Nephron (organoid): ENCODE data around the gene RNF212.

Source experiments
- H3K27ac Mint-ChIP-seq, 3 experiments: 2 replicates each; pipeline ENCODE4 v1.8.0; 2020; ENCODE audit warnings: mixed read lengths in 3 of 3, mild to moderate bottlenecking in 2 of 3, moderate library complexity in 1 of 3
- H3K27me3 Mint-ChIP-seq: 2 replicates; pipeline ENCODE4 v1.8.0; 2021; ENCODE audit warnings: low read depth, mild to moderate bottlenecking, moderate library complexity, mixed read lengths
- H3K36me3 Mint-ChIP-seq: 2 replicates; pipeline ENCODE4 v1.8.0; 2020; ENCODE audit warnings: low read depth, mixed read lengths
- H3K4me1 Mint-ChIP-seq: 2 replicates; pipeline ENCODE4 v1.8.0; 2020; ENCODE audit warnings: mixed read lengths
- H3K4me3 Mint-ChIP-seq, 3 experiments: 2 replicates each; pipeline ENCODE4 v1.8.0; 2020; ENCODE audit warnings: mild to moderate bottlenecking in 3 of 3, mixed read lengths in 3 of 3, moderate library complexity in 2 of 3
- H3K9me3 Mint-ChIP-seq: 2 replicates; pipeline ENCODE4 v1.8.0; 2020; ENCODE audit warnings: mixed read lengths
- TF ChIP-seq, protein P1 (sequence below), 3 experiments: fragments of 200-600 bp; sonication (generic); IDR thresholded peaks; one replicate each; pipeline ENCODE4 v1.5.0; 2021; ENCODE audit warnings: antibody characterized with exemption in 3 of 3; ENCODE audit not compliant: unreplicated experiment in 3 of 3

Gene RNF212

DNA sequence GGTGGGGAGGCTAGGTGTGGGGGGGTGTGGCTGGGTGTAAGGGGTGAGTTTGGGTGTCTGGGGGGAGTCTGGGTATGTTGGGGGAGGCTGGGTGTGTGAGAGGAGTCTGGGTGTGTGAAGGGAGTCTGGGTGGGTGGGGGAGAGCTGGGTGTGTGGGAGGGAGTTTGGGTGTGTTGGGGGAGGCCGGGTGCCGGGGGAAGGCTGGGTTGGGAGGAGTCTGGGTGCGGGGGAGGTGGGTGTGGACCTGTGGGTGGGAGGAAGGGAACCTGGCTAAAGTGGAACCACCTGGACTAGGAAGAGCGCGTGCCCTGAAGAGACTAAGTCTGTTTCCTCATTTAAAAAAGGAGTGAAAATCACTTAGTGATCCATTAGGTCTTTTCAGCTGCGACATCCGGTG, 40.8 kb upstream of the RNF212 start:
- H3K9me3 Mint-ChIP-seq = peaks cover 17% of the 10 kb centered on the region
- H3K36me3 Mint-ChIP-seq = peaks cover 4% of the 10 kb centered on the region
- peaks cover 48% of the 10 kb centered on the region for H3K27me3 Mint-ChIP-seq
- TF ChIP-seq, protein P1, sequence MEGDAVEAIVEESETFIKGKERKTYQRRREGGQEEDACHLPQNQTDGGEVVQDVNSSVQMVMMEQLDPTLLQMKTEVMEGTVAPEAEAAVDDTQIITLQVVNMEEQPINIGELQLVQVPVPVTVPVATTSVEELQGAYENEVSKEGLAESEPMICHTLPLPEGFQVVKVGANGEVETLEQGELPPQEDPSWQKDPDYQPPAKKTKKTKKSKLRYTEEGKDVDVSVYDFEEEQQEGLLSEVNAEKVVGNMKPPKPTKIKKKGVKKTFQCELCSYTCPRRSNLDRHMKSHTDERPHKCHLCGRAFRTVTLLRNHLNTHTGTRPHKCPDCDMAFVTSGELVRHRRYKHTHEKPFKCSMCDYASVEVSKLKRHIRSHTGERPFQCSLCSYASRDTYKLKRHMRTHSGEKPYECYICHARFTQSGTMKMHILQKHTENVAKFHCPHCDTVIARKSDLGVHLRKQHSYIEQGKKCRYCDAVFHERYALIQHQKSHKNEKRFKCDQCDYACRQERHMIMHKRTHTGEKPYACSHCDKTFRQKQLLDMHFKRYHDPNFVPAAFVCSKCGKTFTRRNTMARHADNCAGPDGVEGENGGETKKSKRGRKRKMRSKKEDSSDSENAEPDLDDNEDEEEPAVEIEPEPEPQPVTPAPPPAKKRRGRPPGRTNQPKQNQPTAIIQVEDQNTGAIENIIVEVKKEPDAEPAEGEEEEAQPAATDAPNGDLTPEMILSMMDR (IDR thresholded peaks at IDR 0.05; ENCODE audit: unreplicated experiment in 3 of 3) = no peak
- no peak overlapping the region for H3K4me3 Mint-ChIP-seq
- H3K4me1 Mint-ChIP-seq = no peaks in the 10 kb centered on the region
- no peak overlapping the region for H3K27ac Mint-ChIP-seq

DNA sequence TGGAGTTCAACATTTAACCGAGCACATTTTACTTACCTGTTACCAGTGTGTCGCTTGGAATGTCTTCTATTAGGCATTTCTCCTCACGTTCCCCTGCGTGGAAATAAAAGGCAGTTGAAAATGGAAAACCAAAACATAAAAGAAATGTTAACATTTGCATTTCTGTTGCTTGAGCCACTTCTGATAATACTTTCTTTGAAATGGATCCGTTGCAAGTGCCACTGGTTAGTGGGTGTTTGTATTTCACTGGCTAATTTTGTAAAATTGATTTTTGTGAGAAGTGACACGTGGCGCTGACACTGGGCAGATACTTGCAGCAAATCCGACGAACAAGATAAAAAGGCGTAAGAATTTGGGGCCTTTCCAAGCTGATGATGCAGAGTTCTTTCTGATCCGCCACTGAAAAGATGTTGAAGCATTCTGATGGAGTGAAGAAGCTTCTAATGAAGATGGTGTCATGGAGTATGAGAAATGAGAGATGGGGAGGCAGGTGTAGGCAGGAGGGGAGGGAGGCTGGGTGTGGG, 40.3 kb upstream of the RNF212 start:
- H3K27ac Mint-ChIP-seq = no peak overlapping the region
- H3K9me3 Mint-ChIP-seq = peaks cover 15% of the 10 kb centered on the region
- TF ChIP-seq, protein P1 (IDR thresholded peaks at IDR 0.05; ENCODE audit: unreplicated experiment in 3 of 3) = no peak
- H3K27me3 Mint-ChIP-seq = peaks cover 45% of the 10 kb centered on the region
- no peak overlapping the region for H3K4me3 Mint-ChIP-seq
- peaks cover 4% of the 10 kb centered on the region for H3K36me3 Mint-ChIP-seq
- H3K4me1 Mint-ChIP-seq = no peaks in the 10 kb centered on the region

GRCh38 chr4:1152290-1152689, 38.9 kb upstream of the RNF212 start:
- Mint-ChIP-seq H3K27ac (no peak overlapping the region), H3K36me3 (no peaks in the 10 kb centered on the region), H3K27me3 (peaks cover 44% of the 10 kb centered on the region), H3K4me1 (no peaks in the 10 kb centered on the region), H3K4me3 (no peak overlapping the region), H3K9me3 (peaks cover 3% of the 10 kb centered on the region)
- TF ChIP-seq, protein P1 (IDR thresholded peaks at IDR 0.05; ENCODE audit: unreplicated experiment in 3 of 3) = no peak

GRCh38 chr4:1151541-1151940, 38.2 kb upstream of the RNF212 start:
- Mint-ChIP-seq H3K36me3 (no peaks in the 10 kb centered on the region), H3K9me3 (no peaks in the 10 kb centered on the region), H3K4me3 (no peak overlapping the region), H3K4me1 (no peaks in the 10 kb centered on the region), H3K27me3 (peaks cover 43% of the 10 kb centered on the region), H3K27ac (no peak overlapping the region)
- TF ChIP-seq, protein P1 (IDR thresholded peaks at IDR 0.05; ENCODE audit: unreplicated experiment in 3 of 3) = no peak

DNA sequence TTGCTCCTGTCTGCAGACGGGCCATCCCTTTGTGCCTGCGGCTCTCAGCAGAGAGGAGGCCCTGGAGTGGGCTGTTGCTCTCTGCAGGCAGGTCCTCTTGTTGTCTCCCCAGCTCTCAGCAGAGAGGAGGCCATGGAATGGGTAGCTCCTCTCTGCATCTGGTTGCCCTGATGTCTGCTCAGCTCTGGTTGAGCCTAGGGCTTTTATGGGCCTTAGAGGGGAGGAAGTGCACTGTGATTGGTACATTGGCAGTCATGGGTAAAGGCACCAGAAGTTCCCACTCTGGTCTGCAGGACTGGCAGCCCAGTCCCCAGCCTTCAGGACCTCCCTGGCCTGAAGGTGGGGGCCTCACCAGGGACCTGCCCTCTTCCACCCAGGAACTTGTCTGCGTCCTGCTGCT, 37.5 kb upstream of the RNF212 start:
- H3K36me3 Mint-ChIP-seq = no peaks in the 10 kb centered on the region
- H3K9me3 Mint-ChIP-seq = peaks cover 4% of the 10 kb centered on the region
- H3K27me3 Mint-ChIP-seq = peaks cover 38% of the 10 kb centered on the region
- TF ChIP-seq, protein P1 (IDR thresholded peaks at IDR 0.05; ENCODE audit: unreplicated experiment in 3 of 3) = no peak
- no peak overlapping the region for H3K27ac Mint-ChIP-seq
- H3K4me3 Mint-ChIP-seq = no peak overlapping the region
- H3K4me1 Mint-ChIP-seq = no peaks in the 10 kb centered on the region

- no peak overlapping the region for H3K27ac Mint-ChIP-seq
- H3K27me3 Mint-ChIP-seq = peaks cover 67% of the 10 kb centered on the region
- no peak overlapping the region for H3K4me3 Mint-ChIP-seq
- H3K36me3 Mint-ChIP-seq = no peaks in the 10 kb centered on the region
- H3K4me1 Mint-ChIP-seq = no peaks in the 10 kb centered on the region
- peaks cover 20% of the 10 kb centered on the region for H3K9me3 Mint-ChIP-seq
- TF ChIP-seq, protein P1 (IDR thresholded peaks at IDR 0.05; ENCODE audit: unreplicated experiment in 3 of 3) = no peak
Measured at GRCh38 chr4:1139860-1140259, 26.5 kb upstream of the RNF212 start.
